HK-2 (cell line): ENCODE measurements around the gene DLGAP1.

Source experiments
- DNase-seq: peaks from one replicate; pipeline ENCODE4 v3.0.0-alpha.2; 2018; ENCODE audit not compliant: unreplicated experiment

DLGAP1 gene

DNA sequence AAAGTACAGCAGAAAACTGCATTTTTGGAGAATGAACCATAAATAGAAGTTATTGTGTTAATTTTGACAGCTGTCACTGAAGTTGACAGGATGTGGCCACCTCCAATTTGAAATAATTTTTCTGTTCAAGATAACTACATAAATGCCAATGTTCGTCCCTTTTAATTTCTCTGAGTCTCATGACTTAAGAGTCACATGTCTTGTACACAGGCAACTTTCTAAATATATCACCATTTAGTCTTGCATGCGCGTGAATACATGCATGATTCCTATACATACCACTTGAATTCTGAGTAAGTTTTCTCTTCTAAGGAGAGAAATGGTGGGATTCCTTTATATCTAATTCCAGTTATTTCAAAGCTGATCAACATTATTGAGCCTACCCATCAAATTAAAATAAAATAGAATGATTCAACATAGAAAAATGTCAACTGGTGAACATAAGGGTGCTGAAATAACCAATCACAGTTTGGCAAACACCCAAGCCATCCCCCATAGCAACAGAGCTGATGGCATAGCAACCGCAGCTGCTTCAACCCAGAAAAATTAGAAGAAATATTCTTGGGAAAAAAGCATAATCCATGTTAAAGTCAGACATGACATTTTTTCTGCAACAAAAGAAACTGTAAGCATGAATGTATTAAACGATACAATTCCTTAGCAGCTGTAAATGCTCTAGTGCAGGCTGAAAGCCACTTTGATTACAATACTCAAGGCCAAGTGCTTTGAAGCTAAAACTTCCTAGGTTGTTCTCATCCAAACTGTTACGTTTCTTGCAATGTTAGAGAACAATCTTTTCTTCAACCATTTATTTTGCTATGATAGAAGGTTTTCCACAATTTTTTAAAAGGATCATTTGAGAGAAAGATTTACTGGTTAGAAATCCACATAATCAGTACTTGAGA is 282.7 kb downstream of the DLGAP1 start:
- no peak for DNase-seq

- no peak for DNase-seq
Observed at GRCh38 chr18:4157352-4157751, 297.8 kb downstream of the DLGAP1 start.

DNA sequence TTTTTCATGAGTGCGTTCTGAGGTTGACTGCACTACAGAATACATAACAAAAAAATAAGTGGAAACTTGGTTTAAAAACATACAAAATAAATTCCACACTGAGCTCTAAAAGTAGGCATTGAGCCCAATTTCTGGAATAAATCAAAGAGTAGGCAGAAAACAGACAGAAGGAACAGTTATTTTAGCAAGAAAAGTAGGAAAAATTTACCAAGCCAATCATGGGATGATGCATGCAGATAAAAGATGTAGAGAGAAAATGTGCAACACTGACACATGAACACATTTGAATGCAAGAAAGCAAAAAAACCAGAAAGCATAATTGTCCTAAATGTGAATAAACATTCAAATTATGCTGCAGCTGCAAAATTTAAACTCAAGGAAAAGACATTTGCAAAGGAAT is 308.3 kb downstream of the DLGAP1 start:
- no peak for DNase-seq

- DNase-seq, result no peak
Observed at GRCh38 chr18:4144201-4144600, 310.9 kb downstream of the DLGAP1 start.

DNA sequence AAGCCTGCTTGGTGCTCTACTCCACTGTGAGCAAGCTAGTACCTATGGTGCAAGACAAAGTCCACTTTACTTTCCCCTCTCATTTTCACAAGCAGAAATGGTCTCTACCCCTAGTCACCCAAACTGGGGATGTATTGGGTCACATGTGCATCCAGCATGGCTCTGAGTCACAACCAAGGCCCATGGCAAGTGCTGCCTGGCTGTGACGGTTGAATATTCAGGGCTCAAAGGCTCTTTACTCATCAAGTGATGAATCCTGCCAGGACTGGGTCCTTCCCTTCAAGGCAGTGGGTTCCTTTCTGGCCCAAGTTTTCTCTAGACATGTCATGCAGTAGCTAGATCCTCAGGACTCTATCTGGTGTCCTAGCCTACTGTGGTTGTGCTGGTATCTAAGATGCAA is 311.5 kb downstream of the DLGAP1 start:
- DNase-seq, result no peak

DNA sequence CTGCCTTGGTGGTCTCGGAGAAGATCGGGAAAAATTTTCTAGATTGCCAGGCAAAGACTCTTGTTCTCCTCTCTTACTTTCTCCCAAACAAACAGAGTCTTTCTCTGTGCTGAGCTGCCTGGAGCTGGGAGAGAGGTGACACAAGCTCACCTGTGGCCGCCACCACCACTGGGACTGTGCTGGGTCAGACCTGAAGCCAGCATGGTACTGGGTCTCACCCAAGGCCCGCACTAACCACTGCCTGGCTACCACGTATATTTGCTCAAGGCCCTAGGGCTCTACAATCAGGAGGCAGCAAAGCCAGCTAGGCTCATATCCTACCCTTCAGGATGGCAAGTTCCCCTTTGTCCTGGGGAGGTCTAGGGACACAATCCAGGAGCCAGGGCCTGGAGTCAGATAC is 312.2 kb downstream of the DLGAP1 start:
- DNase-seq, result no peak

- DNase-seq, result no peak
Observed at GRCh38 chr18:4134700-4135099, 320.4 kb downstream of the DLGAP1 start.

- DNase-seq, result no peak
Observed at GRCh38 chr18:4130734-4131719, 324.1 kb downstream of the DLGAP1 start.

- DNase-seq, result no peak
Observed at GRCh38 chr18:4126939-4127338, 328.2 kb downstream of the DLGAP1 start.

DNA sequence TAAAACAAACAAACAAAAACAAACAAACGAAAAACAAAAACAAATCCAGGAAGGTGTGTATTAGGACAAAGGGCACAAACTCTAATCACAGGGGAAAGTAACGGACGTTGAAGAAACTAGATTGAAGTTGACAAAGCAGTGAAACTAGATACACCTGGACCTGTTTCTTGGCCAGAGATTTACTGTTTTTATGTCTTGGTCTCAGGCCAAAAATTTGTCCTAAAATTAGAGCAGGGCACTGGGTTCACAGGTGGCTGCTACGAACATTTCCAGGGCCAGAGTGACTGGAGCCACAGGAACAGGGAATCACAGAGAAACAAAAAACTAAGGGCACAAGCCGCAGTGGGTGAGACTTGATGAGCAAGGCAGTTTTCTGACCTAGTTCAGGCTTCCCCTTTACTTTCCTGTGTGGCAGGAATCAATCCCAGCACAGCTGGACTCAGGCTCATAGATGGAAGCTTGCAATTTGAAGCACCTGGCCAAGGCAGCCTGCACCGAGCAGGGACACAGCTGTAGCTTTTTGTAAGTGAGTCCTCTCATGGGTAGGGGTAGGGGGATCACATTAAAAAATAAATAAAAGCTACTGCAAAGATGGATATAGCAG is 329.4 kb downstream of the DLGAP1 start:
- no peak for DNase-seq

DNA sequence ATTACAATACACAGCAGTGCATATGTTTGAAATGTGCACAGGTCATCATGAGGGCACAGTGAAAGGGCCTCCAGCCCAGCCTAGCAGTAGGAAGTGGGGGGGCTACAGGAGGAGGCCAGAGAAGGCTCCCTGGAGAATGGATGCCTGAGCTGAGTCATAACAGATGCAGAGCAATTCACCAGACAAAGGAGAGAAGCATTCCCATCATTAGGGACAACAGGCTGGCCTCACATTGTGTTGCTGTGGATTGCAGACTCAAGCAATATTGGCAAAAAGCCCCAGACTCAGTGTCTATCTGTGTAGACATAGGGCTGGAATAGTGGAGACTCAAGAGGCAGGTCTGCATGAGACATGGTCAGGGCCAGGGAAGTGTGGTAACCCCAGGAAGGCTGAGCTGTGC is 329.9 kb downstream of the DLGAP1 start:
- DNase-seq, result no peak

DNA sequence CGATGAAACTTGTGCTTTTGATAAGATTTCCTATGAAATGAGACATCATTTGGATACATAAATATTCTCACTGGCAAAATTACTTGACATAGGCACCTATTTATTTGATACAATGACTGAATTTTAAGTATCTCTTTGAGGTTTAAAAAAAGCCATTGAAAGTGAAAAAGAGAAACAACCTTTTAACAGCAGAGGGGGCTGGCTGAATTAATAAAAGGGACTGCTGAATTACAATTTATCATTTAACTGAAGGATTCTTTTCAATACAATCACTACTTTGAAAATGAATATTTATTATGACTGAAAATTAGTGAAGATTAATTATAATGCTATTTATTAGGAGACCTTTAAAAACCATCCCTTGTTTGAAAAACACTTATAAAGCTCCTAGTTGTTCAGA is 335.3 kb downstream of the DLGAP1 start:
- DNase-seq, result no peak

DNA sequence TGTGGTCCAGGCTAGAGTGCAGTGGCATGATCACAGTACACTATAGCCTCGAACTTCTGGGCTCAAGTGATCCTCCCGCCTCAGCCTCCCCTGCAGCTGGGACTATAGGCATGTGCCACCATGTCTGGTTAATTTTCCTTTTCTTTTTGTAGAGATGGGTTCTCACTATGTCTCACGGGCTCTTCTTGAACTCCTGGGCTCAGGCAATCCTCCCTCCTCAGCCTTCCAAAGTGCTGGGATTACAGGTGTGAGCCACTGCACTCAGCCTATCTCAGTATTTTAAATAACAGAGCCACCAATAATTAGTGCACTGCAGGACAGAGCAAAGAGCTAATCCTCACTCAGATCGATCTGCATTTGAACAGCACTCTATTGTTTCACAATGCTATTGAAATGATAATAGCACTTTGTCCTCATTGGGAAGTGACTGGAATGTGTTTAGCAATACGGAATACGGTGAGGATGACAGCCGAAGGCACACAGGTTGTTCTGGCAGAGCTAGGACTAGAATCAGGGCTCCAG is 335.9 kb downstream of the DLGAP1 start:
- DNase-seq, result no peak

GRCh38 chr18:4108016-4108415 is 347.1 kb downstream of the DLGAP1 start:
- no peak for DNase-seq

DNA sequence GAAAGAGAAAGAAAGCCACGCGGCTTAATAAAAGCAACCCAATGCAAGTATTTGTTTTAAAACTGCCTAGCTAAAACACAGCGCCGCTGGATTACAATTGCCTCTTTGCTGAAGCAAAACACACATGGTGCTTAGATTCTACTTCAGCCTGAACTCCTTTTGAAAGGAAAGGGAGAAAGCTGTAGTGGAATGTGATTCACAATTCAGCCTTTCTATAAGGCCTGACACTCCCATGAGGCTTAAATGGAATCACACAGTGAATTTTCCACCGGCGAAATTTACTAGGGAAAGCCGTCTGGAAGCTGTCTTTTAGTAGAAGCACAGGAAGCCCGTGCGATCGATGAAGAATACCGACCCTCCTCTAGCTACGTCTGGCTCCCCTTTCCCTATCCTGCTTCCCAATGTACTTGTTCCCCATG is 348.0 kb downstream of the DLGAP1 start:
- DNase-seq, result no peak

- DNase-seq, result peak; percentile 42
Observed at GRCh38 chr18:4106407-4107033, 348.6 kb downstream of the DLGAP1 start.

GRCh38 chr18:4102901-4103300 is 352.2 kb downstream of the DLGAP1 start:
- no peak for DNase-seq

- no peak for DNase-seq
Observed at GRCh38 chr18:4101009-4101408, 354.1 kb downstream of the DLGAP1 start.

- DNase-seq, result no peak
Observed at GRCh38 chr18:4096486-4096885, 358.6 kb downstream of the DLGAP1 start.

DNA sequence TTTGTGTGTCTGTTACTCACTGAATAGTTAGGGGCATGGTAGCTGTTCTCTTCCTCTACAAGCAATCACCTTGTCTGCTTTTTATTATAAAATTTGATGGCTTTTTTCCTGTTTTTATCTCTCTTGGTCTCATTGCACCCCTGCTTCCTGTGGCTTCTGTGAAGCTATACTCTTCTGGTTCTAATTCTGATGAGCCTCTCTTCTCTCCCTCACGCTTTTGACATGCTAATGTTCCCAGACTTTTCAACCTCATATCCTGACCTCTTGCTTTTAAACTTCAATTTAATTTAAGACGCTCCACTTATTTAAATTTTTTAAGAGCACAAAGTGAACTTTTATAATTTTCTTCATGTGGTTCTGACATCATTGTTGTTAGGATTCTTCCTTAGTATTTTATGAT is 361.4 kb downstream of the DLGAP1 start:
- no peak for DNase-seq

GRCh38 chr18:4084382-4084900 is 370.7 kb downstream of the DLGAP1 start:
- DNase-seq, result no peak
